Adipocyte (in vitro differentiated cells): Measurements from ENCODE around the gene C4orf54.

ENCODE experiments used
- DNase-seq: peaks from one replicate; pipeline ENCODE4 v3.0.0-alpha.2; 2015; ENCODE audit warnings: low read depth
- H3K27me3 ChIP-seq: replicated peaks from 2 replicates; pipeline ENCODE4 v1.7.0; 2013; ENCODE audit warnings: mild to moderate bottlenecking, low read length, moderate library complexity; ENCODE audit not compliant: control insufficient read depth, insufficient read depth
- H3K36me3 ChIP-seq: 2 replicates; pipeline ENCODE4 v1.7.0; 2013; ENCODE audit warnings: low read length, mild to moderate bottlenecking, moderate library complexity; ENCODE audit not compliant: control insufficient read depth, insufficient read depth, severe bottlenecking
- H3K4me1 ChIP-seq: 2 replicates; pipeline ENCODE4 v1.7.0; 2013; ENCODE audit warnings: mild to moderate bottlenecking, low read length, moderate library complexity; ENCODE audit not compliant: control insufficient read depth, insufficient read depth
- H3K4me3 ChIP-seq: 2 replicates; pipeline ENCODE4 v1.7.0; 2013; ENCODE audit warnings: mild to moderate bottlenecking, low read length, moderate library complexity
- H3K9ac ChIP-seq: 2 replicates; pipeline ENCODE4 v1.7.0; 2013; ENCODE audit warnings: mild to moderate bottlenecking, low read length, moderate library complexity
- H3K9me3 ChIP-seq: 2 replicates; pipeline ENCODE4 v1.7.0; 2013; ENCODE audit warnings: mild to moderate bottlenecking, low read length, moderate library complexity; ENCODE audit not compliant: control insufficient read depth

The C4orf54 gene

GRCh38 chr4:99657798-99658197, at the start of gene C4orf54:
C4orf54 (minus strand) TSS chr4:99657828; CDS start chr4:99654648, 3,180 bp downstream.
- Histone ChIP-seq H3K4me1 (no peaks in the 10 kb centered on the region), H3K36me3 (no peaks in the 10 kb centered on the region), H3K9ac (no peak within 1 kb of the TSS), H3K27me3 (no peaks in the 10 kb centered on the region), H3K4me3 (no peak within 1 kb of the TSS), H3K9me3 (no peaks in the 10 kb centered on the region)
- DNase-seq: no peak

- Histone ChIP-seq H3K27me3 (no peaks in the 10 kb centered on the region), H3K9me3 (no peaks in the 10 kb centered on the region), H3K9ac (no peak overlapping the region), H3K4me1 (no peaks in the 10 kb centered on the region), H3K4me3 (no peak overlapping the region), H3K36me3 (no peaks in the 10 kb centered on the region)
- DNase-seq: no peak
Measured at GRCh38 chr4:99705891-99706290, 48.3 kb upstream of the C4orf54 start.

DNA sequence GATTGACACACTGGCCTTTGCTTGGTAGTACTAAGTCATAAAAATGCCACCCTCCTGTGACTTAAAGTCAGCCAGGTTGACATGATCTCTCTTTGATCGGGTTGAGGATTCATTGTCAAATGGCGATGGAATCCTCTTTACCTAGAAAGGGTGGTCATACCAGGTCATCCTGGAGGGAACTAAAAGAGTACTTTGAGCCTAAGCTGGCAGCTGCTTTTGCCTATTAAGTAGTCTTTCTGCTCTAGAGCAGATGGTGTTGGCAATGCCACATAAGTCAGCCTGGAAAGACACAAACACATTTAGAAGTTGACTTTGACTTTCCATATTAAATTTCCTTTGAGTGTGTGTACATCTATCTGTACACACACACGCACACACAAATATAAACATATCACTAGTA, 39.2 kb upstream of the C4orf54 start:
- no peak overlapping the region for H3K9ac ChIP-seq
- H3K4me3 ChIP-seq: no peak overlapping the region
- no peaks in the 10 kb centered on the region for H3K27me3 ChIP-seq
- no peak for DNase-seq
- H3K36me3 ChIP-seq: no peaks in the 10 kb centered on the region
- H3K9me3 ChIP-seq: no peaks in the 10 kb centered on the region
- no peaks in the 10 kb centered on the region for H3K4me1 ChIP-seq

GRCh38 chr4:99693140-99693539, 35.5 kb upstream of the C4orf54 start:
- H3K9ac ChIP-seq: no peak overlapping the region
- peaks cover 12% of the 10 kb centered on the region for H3K9me3 ChIP-seq
- H3K4me3 ChIP-seq: no peak overlapping the region
- H3K36me3 ChIP-seq: no peaks in the 10 kb centered on the region
- no peaks in the 10 kb centered on the region for H3K27me3 ChIP-seq
- no peak for DNase-seq
- H3K4me1 ChIP-seq: no peaks in the 10 kb centered on the region

DNA sequence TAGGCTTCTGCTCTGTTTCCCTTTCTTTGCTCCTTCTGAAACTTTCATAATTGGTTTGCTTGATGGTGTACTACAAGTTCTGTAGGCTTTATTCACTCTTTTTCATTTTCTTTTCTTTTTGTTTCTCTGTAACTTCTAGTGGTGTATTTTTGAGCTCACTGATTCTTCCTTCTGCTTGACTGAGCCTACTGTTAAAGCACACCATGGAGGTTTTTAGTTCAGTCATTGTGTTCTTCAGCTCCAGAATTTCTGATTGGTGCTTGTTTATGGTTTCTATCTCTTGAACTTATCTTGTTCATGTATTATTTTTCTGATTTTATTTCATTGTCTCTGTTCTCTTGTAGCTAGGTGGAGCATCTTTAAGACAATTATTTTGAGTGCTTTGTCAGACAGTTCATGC, 33.4 kb upstream of the C4orf54 start:
- H3K4me1 ChIP-seq: no peaks in the 10 kb centered on the region
- no peak for DNase-seq
- H3K9me3 ChIP-seq: peaks cover 12% of the 10 kb centered on the region
- no peaks in the 10 kb centered on the region for H3K27me3 ChIP-seq
- H3K9ac ChIP-seq: no peak overlapping the region
- H3K4me3 ChIP-seq: no peak overlapping the region
- H3K36me3 ChIP-seq: no peaks in the 10 kb centered on the region

GRCh38 chr4:99690472-99690871, 32.8 kb upstream of the C4orf54 start:
- Histone ChIP-seq H3K4me1 (no peaks in the 10 kb centered on the region), H3K36me3 (no peaks in the 10 kb centered on the region), H3K4me3 (no peak overlapping the region), H3K9ac (no peak overlapping the region), H3K9me3 (peaks cover 12% of the 10 kb centered on the region), H3K27me3 (no peaks in the 10 kb centered on the region)
- DNase-seq: no peak

GRCh38 chr4:99687120-99687519, 29.5 kb upstream of the C4orf54 start:
- H3K4me1 ChIP-seq: no peaks in the 10 kb centered on the region
- DNase-seq: no peak
- H3K9ac ChIP-seq: no peak overlapping the region
- H3K27me3 ChIP-seq: no peaks in the 10 kb centered on the region
- peaks cover 12% of the 10 kb centered on the region for H3K9me3 ChIP-seq
- no peak overlapping the region for H3K4me3 ChIP-seq
- H3K36me3 ChIP-seq: no peaks in the 10 kb centered on the region

- H3K9ac ChIP-seq: no peak overlapping the region
- H3K36me3 ChIP-seq: no peaks in the 10 kb centered on the region
- no peaks in the 10 kb centered on the region for H3K27me3 ChIP-seq
- H3K9me3 ChIP-seq: peaks cover 3% of the 10 kb centered on the region
- H3K4me3 ChIP-seq: no peak overlapping the region
- no peak for DNase-seq
- no peaks in the 10 kb centered on the region for H3K4me1 ChIP-seq
Measured at GRCh38 chr4:99685234-99685633, 27.6 kb upstream of the C4orf54 start.

DNA sequence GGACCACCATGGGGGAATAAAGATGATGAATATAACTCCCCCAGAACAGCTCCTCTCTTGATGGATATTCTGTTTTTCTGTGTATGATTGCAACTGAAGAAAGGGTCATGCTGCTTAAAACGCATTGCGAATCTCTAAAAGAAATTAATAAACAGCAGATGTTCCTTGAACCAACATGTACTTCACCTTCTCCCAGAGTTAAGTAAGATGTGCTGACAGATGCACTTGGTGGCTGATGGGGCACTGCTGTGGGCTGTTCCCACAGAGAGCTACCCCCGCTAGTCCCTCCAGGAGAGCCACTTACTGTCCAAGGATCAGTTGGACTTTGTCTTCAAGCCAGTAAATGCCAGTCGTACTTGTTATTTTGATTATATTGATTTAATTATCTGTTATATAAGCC, 26.3 kb upstream of the C4orf54 start:
- Histone ChIP-seq H3K9ac (no peak overlapping the region), H3K4me1 (peaks cover 7% of the 10 kb centered on the region), H3K27me3 (no peaks in the 10 kb centered on the region), H3K9me3 (no peaks in the 10 kb centered on the region), H3K4me3 (no peak overlapping the region), H3K36me3 (no peaks in the 10 kb centered on the region)
- no peak for DNase-seq

- Histone ChIP-seq H3K4me3 (no peak overlapping the region), H3K27me3 (no peaks in the 10 kb centered on the region), H3K36me3 (no peaks in the 10 kb centered on the region), H3K4me1 (peaks cover 8% of the 10 kb centered on the region), H3K9me3 (no peaks in the 10 kb centered on the region), H3K9ac (no peak overlapping the region)
- no peak for DNase-seq
Measured at GRCh38 chr4:99679976-99680375, 22.3 kb upstream of the C4orf54 start.

GRCh38 chr4:99679204-99679603, 21.6 kb upstream of the C4orf54 start:
- Histone ChIP-seq H3K27me3 (no peaks in the 10 kb centered on the region), H3K36me3 (no peaks in the 10 kb centered on the region), H3K4me3 (no peak overlapping the region), H3K9me3 (peaks cover 2% of the 10 kb centered on the region), H3K4me1 (peaks cover 8% of the 10 kb centered on the region), H3K9ac (no peak overlapping the region)
- peak; percentile 36 for DNase-seq

GRCh38 chr4:99677161-99677560, 19.5 kb upstream of the C4orf54 start:
- no peaks in the 10 kb centered on the region for H3K27me3 ChIP-seq
- DNase-seq: no peak
- H3K4me1 ChIP-seq: peaks cover 8% of the 10 kb centered on the region
- H3K4me3 ChIP-seq: no peak overlapping the region
- no peaks in the 10 kb centered on the region for H3K36me3 ChIP-seq
- peaks cover 23% of the 10 kb centered on the region for H3K9me3 ChIP-seq
- H3K9ac ChIP-seq: no peak overlapping the region
